Measurements from ENCODE around the gene ZNF436. TPM values are rescaled to one million over a fixed set of nuclear protein-coding genes. Genes with fewer than 3 reads are reported as not detected.

ZNF436 gene
- total and polyA plus RNA-seq, 9 of the 15 experiments (the other 6 are each of a cell fraction or from before 2014, with no cell fraction given) = 2.1 to 11.3 (median 6.8) TPM

- WGBS (ENCODE audit: insufficient coverage, low coverage, missing lambda C conversion rate) = under 1% methylated on average over 74 of the region's 87 CpGs
- Histone ChIP-seq H3K4me1 (replicated peaks in 1 of 2; ENCODE audit: control insufficient read depth in 2 of 2, insufficient read depth in 2 of 2, low read length in 2 of 2) (peaks cover 15 to 26% of the 10 kb centered on the region in 2 experiments; a peak in 4 of 5 replicates), H3K4me2 (ENCODE audit: insufficient read depth, low read length) (peak within 1 kb of the TSS; percentile 100), H3K27me3 (ENCODE audit: control insufficient read depth in 2 of 2, insufficient read depth in 2 of 2, low read length in 2 of 2) (no peaks in the 10 kb centered on the region), H3K36me3 (ENCODE audit: control insufficient read depth, insufficient read depth, low read length) (peaks cover 25% of the 10 kb centered on the region), H3K27ac (ENCODE audit: extremely low read depth, low read depth, low read length) (peak within 1 kb of the TSS; percentile 99), H3K9me3 (replicated peaks; ENCODE audit: control insufficient read depth, insufficient read depth, low read depth, low read length) (no peaks in the 10 kb centered on the region; the same call in 1 of the 2 replicates), H4K20me1 (replicated peaks; ENCODE audit: control insufficient read depth, insufficient read depth, low read length) (peaks cover 34% of the 10 kb centered on the region), H3K79me2 (ENCODE audit: control insufficient read depth, insufficient read depth, low read length) (peaks cover 48% of the 10 kb centered on the region), H3K9me1 (ENCODE audit: control insufficient read depth, insufficient read depth, low read length) (no peaks in the 10 kb centered on the region), H2AFZ (ENCODE audit: low read depth, low read length) (peak within 1 kb of the TSS; percentile 99), H3K9ac (ENCODE audit: insufficient read depth in 1 of 2, low read depth in 2 of 2, low read length in 2 of 2) (peak within 1 kb of the TSS; percentile 95 to 100), H3K4me3 (peak within 1 kb of the TSS; percentile 76)
- intact Hi-C loops (cut with micrococcal nuclease) = loop anchor here (1.0 to 10.0 kb wide), 3 partner anchors 24 to 190 kb away; partner anchors contain the start of gene E2F2
- POLR2A ChIA-PET = interaction anchor here (0.6 to 3.1 kb wide), 33 partner anchors 9 to 1850 kb away, joined by 3 to 35 read pairs (median 4); partner anchors contain the start of gene ZNF436
- BruUV-seq (replicated peaks) = TSS peak; percentile 88
- CTCF ChIA-PET (ENCODE audit: low intra/inter-chr PET ratio) = interaction anchor here (0.6 kb wide), 2 partner anchors 12 to 62 kb away, joined by 3 to 4 read pairs; no protein-coding TSS in a partner anchor
- FAIRE-seq (peak; percentile 96), DNase-seq (ENCODE audit: extremely low read depth in 1 of 4, low spot score in 3 of 4) (peak; percentile 99 to 100 (median 100)), ATAC-seq (peak; percentile 93)
- in situ Hi-C loops (cut with MboI) = loop anchor here (5.0 kb wide), 1 partner anchor 58 kb away; no protein-coding TSS in a partner anchor
- TF ChIP-seq XRCC4 (IDR thresholded peaks at IDR 0.05; ENCODE audit: extremely low read depth, insufficient read depth, insufficient read length) = no peak
- peak; percentile 66 for TF ChIP-seq CREB1 (IDR thresholded peaks at IDR 0.05)
- TF ChIP-seq CREB1 (CRISPR knock-in tag; IDR thresholded peaks at IDR 0.05) = 0 out of 2 replicates have a peak, but pooled peaks have one; percentile 61
- TF ChIP-seq PBX2 (CRISPR knock-in tag; IDR thresholded peaks at IDR 0.05; ENCODE audit: low read depth) = peak; percentile 95
- TF ChIP-seq PBX2 (tag; conservative IDR thresholded peaks at IDR 0.05; ENCODE audit: low read depth) = peak; percentile 99
- no peak for TF ChIP-seq KAT8 (IDR thresholded peaks at IDR 0.05; ENCODE audit: low read depth)
- TF ChIP-seq RCOR1 (IDR thresholded peaks at IDR 0.05; ENCODE audit: borderline replicate concordance in 1 of 2, low read depth in 2 of 2, low read length in 2 of 2) = peak in 1 of 2 experiments; percentile 81; a peak in 2 of 4 replicates
- no peak for TF ChIP-seq RBM39 (optimal IDR thresholded peaks at IDR 0.05; ENCODE audit: low read depth, low read length)
- TF ChIP-seq MTF1 (CRISPR knock-in tag; IDR thresholded peaks at IDR 0.05; ENCODE audit: borderline replicate concordance) = no peak
- peak; percentile 83 for TF ChIP-seq TFAP4 (CRISPR knock-in tag; IDR thresholded peaks at IDR 0.05; ENCODE audit: borderline replicate concordance)
- no peak for TF ChIP-seq GTF2A2 (tag; IDR thresholded peaks at IDR 0.05)
- TF ChIP-seq SIX5 (IDR thresholded peaks at IDR 0.05; ENCODE audit: borderline replicate concordance in 1 of 2, insufficient read depth in 1 of 2, low read depth in 1 of 2, low read length in 2 of 2) = no peak; a peak in 1 of 4 replicates
- TF ChIP-seq CBX2 (IDR thresholded peaks at IDR 0.05; ENCODE audit: insufficient read depth, low read length, poor library complexity, severe bottlenecking) = no peak
- TF ChIP-seq PURB (CRISPR knock-in tag; IDR thresholded peaks at IDR 0.05; ENCODE audit: low read depth) = no peak
- no peak for TF ChIP-seq CREBBP (IDR thresholded peaks at IDR 0.05; ENCODE audit: low read depth, low read length)
- TF ChIP-seq ILK (tag; IDR thresholded peaks at IDR 0.05; ENCODE audit: borderline replicate concordance, low read depth) = no peak
- no peak for TF ChIP-seq ZBTB8A (IDR thresholded peaks at IDR 0.05; ENCODE audit: partially characterized antibody)
These were observed 25.3 kb downstream of the ZNF436 start, which contains the start of gene HNRNPR for GRCh38 chr1:23344111-23344986. HNRNPR (minus strand) TSS chr1:23344284; CDS start chr1:23341008, 3,276 bp downstream.
